Measurements from ENCODE around the gene CCDC88C.

CCDC88C gene

GRCh38 chr14:91272341-91273272 lies 145.0 kb downstream of the CCDC88C start:
- H3K36me3 ChIP-seq (ENCODE audit: low read depth): peaks cover 37% of the 10 kb centered on the region

GRCh38 chr14:91271639-91272038 lies 146.0 kb downstream of the CCDC88C start:
- H3K36me3 ChIP-seq (ENCODE audit: low read depth): peaks cover 27% of the 10 kb centered on the region
- ATAC-seq (ENCODE audit: low read depth) (no peak), DNase-seq (ENCODE audit: low spot score) (no peak)
- TF ChIP-seq CTCF (IDR thresholded peaks at IDR 0.05; ENCODE audit: poor library complexity, severe bottlenecking): no peak
- no peaks in the 10 kb centered on the region for H3K9me3 ChIP-seq (ENCODE audit: severe bottlenecking)
- H3K27me3 ChIP-seq (ENCODE audit: insufficient read depth, poor library complexity, severe bottlenecking): no peaks in the 10 kb centered on the region
- no peak overlapping the region for H3K27ac ChIP-seq (ENCODE audit: poor library complexity, severe bottlenecking)
- H3K4me1 ChIP-seq (ENCODE audit: insufficient read depth, poor library complexity, severe bottlenecking): no peaks in the 10 kb centered on the region
- H3K4me3 ChIP-seq (ENCODE audit: severe bottlenecking): no peak overlapping the region

More at GRCh38 chr14:91272341-91273272, 145.0 kb downstream of the CCDC88C start:
- no peak for TF ChIP-seq CTCF (IDR thresholded peaks at IDR 0.05; ENCODE audit: poor library complexity, severe bottlenecking)
- DNase-seq (ENCODE audit: low spot score) (no peak), ATAC-seq (ENCODE audit: low read depth) (no peak)
- Histone ChIP-seq H3K27ac (ENCODE audit: poor library complexity, severe bottlenecking) (no peak overlapping the region), H3K4me1 (ENCODE audit: insufficient read depth, poor library complexity, severe bottlenecking) (peaks cover 4% of the 10 kb centered on the region), H3K27me3 (ENCODE audit: insufficient read depth, poor library complexity, severe bottlenecking) (no peaks in the 10 kb centered on the region), H3K4me3 (ENCODE audit: severe bottlenecking) (no peak overlapping the region), H3K9me3 (ENCODE audit: severe bottlenecking) (no peaks in the 10 kb centered on the region)

GRCh38 chr14:91270619-91271018 lies 147.0 kb downstream of the CCDC88C start:
- ATAC-seq (ENCODE audit: low read depth) (no peak), DNase-seq (ENCODE audit: low spot score) (no peak)
- no peak for TF ChIP-seq CTCF (IDR thresholded peaks at IDR 0.05; ENCODE audit: poor library complexity, severe bottlenecking)
- H3K4me1 ChIP-seq (ENCODE audit: insufficient read depth, poor library complexity, severe bottlenecking): no peaks in the 10 kb centered on the region
- H3K4me3 ChIP-seq (ENCODE audit: severe bottlenecking): no peak overlapping the region
- no peaks in the 10 kb centered on the region for H3K9me3 ChIP-seq (ENCODE audit: severe bottlenecking)
- no peak overlapping the region for H3K27ac ChIP-seq (ENCODE audit: poor library complexity, severe bottlenecking)
- H3K27me3 ChIP-seq (ENCODE audit: insufficient read depth, poor library complexity, severe bottlenecking): no peaks in the 10 kb centered on the region
- H3K36me3 ChIP-seq (ENCODE audit: low read depth): peaks cover 20% of the 10 kb centered on the region; the same call in 1 of the 2 replicates

GRCh38 chr14:91270188-91270587 lies 147.4 kb downstream of the CCDC88C start:
- peaks cover 20% of the 10 kb centered on the region; the same call in 1 of the 2 replicates for H3K36me3 ChIP-seq (ENCODE audit: low read depth)
- no peak overlapping the region for H3K27ac ChIP-seq (ENCODE audit: poor library complexity, severe bottlenecking)
- ATAC-seq (ENCODE audit: low read depth) (no peak), DNase-seq (ENCODE audit: low spot score) (no peak)
- H3K9me3 ChIP-seq (ENCODE audit: severe bottlenecking): no peaks in the 10 kb centered on the region
- no peaks in the 10 kb centered on the region for H3K27me3 ChIP-seq (ENCODE audit: insufficient read depth, poor library complexity, severe bottlenecking)
- H3K4me1 ChIP-seq (ENCODE audit: insufficient read depth, poor library complexity, severe bottlenecking): no peaks in the 10 kb centered on the region
- no peak for TF ChIP-seq CTCF (IDR thresholded peaks at IDR 0.05; ENCODE audit: poor library complexity, severe bottlenecking)
- H3K4me3 ChIP-seq (ENCODE audit: severe bottlenecking): no peak overlapping the region

Measured in RWPE2 (cell line).